GM21576 (cell line): ENCODE results near the gene FOXO1.

Experiments used
- ATAC-seq: cut with Tn5 transposase; IDR thresholded peaks from one replicate; pipeline ENCODE4 v1.9.1; 2021; ENCODE audit warnings: mild to moderate bottlenecking, moderate library complexity; ENCODE audit not compliant: unreplicated experiment

FOXO1 gene

DNA sequence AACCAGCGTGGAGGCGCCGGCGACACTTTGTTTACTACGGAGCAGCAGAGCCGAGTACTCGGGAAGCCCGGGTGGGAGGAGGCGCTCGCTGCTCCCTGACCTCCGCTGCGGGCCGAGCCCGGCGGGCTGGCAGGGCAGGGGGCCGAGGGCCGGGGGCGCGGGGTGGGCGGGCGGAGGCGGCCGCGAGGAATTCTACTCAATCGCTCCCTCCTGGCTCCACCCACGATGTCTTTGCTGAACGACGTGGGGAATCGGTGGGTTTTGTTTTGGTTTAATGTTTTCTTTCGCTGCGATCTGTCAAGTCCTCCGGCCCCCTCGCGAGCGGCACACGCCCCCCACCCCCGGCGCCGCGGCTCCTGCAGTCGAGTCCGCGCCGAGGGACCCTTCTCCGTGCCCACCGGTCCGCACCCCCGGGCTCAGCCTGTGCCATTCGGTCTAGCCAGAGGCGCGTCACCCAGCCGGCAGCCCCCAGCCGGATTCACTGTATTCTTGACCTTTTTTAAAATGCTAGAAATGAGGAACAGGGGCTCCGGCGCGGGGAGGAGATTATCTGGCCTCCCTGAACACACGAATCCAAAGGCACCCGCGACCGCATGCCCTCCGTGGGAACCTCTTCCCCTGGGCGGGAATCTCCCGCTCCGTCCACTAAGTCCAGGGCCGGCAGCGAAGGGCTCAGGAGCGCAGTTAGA lies 636 bp upstream of the FOXO1 start:
- ATAC-seq, result peak; percentile 15

DNA sequence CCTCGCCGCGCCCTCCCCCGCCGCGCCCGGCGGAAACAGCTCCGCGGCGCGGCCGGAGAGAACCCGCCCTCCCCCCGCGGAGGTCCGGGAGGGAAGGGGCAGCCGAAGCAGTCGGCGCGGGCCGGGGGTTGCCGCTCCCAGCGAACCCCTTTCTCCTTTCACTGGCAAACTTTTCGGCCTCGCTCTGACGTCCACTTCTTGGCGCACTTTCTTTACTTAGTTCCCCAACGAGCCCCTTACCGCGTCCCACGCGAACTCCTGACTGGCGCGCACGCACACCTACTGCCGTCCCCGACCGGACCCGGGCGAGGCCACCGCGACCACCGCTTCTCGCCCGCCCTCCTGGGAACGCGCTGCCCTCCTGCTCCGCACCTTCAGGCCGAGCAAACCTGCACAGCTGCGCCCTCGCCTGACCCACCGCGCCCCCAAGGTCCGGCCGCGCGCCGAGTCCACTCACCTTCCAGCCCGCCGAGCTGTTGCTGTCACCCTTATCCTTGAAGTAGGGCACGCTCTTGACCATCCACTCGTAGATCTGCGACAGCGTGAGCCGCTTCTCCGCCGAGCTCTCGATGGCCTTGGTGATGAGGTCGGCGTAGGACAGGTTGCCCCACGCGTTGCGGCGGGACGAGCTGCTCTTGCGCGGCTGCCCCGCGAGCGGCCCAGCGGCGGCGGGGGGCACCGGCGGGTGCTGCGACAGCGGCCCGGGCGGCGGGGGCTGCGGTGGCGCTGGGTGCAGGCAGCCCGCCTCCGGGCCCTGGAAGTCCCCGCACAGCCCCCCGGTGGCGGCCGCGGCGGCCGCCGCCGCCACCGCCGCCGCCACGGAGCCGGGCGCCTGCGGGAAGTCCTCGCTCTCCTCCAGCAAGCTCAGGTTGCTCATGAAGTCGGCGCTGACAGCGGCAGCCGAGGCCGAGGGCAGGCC lies 1.1 kb downstream of the FOXO1 start:
- ATAC-seq, result no peak

DNA sequence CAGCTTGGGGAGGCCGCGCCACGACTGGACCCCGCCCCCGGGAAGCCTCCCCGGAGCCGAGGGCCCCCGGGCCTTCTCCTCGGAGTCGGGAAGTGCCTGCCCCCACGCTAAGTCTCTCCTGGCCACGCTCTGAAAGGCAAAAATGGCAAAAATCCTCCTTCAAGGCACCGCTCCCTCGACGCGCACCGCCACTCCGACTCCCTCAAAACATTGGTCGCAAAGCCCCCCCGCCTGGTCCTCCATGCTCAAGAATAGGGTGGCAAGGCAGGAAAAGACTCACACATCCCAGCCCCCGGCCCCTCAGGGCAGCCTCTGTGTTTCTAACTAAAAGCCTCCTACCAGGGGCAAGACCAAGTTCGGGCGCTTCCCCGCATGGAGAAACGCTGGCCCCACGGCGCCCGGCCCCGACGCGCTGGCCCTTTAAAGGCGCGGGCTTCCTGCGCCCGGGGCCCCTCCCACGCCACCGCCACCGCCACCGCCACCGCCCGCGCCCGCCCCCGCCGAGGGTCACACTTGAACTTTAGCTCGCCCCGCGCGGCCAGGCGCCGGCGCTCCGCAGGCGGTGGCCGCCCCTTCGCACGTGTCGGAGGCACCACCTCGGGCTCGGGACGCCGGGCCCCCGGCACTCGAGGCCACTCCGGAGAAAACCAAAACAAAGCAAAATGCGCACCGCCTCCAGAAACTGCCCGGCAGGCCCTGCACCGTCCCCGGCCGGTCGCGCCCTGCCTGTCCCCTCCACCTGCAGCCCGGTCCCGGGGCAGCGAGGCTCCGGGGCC lies 1.9 kb downstream of the FOXO1 start:
- ATAC-seq, result no peak

DNA sequence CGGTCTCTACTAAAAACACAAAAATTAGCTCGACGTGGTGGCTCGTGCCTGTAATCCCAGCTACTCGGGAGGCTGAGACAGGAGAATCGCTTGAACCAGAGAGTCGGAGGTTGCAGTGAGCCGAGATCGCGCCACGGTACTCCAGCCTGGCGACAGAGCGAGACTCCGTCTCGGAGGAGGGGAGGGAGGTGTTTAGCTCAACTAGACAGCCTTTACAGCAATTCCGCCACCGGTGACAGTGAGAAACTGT lies 2.4 kb downstream of the FOXO1 start:
- peak; percentile 15 for ATAC-seq

DNA sequence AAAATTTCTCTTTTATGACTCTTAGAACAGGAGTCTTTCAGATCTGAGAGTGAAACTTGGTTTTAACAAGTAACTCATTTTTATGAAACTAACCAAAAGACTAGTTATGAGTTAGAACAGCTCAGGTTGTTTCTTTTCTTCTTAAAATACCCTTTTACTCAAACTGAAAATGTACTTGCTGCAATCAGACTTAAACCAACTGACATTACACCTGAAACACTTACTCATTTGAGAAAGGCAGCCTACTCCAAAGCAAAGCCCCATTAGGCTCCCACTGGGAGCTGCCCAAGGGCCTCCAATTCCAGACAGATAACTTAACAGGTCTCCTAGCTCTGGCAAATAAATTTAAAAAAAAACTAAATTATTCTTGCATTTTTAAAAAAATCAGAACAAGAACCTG lies 3.6 kb downstream of the FOXO1 start:
- peak; percentile 33 for ATAC-seq

DNA sequence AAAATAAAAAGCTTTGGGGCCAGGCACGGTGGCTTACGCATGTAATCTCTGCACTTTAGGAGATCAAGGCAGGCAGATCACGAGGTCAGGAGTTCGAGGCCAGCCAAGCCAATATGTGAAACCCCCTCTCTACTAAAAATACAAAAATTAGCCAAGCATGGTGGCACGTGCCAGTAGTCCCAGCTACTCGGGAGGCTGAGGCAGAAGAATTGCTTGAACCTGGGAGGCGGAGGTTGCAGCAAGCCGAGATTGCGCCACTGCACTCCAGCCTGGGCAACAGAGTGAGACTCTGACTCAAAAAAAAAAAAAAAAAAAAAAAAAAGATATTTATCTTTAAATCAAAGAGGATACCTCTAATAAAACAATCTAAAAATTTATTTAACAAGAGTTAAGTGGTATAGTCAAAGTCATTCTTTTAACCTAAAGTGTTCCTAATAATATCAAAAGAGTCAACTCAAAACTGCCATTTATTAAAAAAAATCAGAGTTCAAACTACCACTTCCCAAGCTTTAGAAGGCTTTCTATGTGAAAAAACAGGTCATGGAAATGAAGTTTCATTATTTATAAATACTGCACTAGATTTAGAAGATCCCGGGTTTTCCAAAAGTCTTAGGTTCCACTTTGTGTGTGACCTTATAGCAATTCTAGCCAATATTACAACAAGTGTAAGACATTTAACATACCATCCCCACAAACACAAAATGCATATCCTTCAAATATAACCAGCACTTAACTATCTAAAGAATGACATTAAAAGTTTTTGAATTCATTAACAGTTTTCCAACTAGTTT lies 4.4 kb downstream of the FOXO1 start:
- ATAC-seq, result no peak

DNA sequence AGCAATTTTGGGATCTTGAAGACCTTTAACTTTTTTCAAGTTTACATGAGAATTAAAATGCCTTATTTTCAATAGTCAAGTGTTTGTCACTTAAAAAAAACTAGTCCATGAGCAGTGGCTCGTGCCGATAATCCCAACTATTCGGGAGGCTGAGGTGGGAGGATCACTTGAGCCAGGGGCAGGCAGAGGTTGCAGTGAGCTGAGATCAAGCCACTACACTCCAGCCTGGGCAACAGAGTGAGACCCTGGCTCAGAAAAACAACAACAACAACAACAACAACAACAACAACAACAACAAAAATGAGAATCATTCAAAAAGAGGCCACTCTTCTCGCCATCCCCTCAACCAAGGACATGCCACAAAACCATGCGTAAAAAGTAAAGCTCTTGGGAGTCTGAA lies 5.7 kb downstream of the FOXO1 start:
- ATAC-seq, result no peak

DNA sequence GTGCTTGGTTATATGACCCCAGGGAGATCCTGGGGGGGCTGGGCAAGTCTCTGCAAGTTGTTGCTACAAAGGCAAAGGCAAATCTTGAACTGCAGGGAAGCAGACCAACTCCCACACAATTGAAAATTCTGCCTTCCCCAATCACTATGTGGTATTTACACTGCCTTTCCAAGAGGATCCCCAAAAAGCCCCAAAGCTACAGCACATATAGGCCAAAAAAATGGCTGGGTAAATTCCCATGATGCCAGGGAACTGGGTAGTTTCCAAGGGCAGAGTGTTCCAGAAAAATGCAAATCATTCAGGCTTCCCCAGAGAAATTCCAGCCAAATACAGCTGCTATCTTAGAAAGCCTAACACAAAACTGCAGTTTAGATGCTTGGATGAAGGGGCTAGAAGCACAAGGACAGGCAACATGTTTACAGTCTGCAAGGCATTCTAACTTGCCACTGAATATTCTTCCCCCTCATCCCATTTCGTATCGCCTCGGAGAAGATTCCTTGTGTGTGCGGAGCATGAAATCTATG lies 6.2 kb downstream of the FOXO1 start:
- no peak for ATAC-seq

DNA sequence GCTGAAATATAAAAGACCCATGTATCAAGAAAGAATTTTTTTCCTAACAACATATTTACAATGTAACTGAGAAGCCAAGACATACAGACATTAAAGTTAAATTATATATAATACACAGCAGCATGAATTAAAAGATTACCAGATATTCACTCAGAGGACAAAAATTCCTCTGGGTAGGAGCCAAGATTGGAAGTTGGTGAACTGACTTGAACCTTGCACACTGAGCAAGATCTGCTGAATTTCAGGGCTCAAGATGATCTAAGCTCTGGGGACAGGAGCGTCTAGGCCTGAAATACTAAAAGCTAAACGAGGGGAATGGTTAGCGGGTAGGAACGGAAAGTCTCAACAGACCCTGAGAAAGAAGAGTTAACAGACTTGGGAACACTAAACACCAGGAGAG lies 8.5 kb downstream of the FOXO1 start:
- ATAC-seq, result no peak

DNA sequence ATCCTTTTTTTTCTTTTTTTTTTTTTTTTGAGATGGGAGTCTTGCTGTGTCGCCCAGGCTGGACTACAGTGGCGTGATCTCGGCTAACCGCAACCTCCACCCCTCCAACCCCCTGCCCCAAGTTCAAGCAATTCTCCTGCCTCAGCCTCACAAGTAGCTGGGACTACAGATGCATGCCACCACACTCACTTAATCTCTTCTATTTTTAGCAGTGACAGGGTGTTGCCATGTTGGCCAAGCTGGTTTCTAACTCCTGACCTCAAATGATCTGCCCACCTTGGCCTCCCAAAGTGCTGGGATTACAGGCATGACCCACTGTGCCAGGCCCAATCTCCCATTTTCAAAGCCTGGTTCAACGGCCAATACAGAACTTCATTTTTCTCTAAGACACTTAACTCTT lies 9.1 kb downstream of the FOXO1 start:
- no peak for ATAC-seq

DNA sequence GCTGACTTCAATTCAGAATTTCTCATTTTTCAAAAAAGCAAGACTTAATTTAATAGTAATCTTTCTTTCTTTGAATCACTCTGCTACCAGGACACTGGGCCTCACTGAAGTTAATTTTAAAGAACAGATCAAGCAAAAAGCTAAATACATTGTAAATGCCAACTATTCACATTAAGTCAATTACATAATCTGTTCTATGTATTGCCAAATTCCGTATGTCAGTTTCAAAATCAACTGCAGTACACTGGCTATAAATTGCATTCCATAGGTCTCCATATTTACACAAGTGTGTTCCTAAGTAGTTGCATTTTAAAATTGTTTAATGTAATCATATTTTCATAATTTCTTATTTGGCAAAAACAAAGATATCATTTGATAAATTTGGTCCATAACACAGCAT lies 10.1 kb downstream of the FOXO1 start:
- no peak for ATAC-seq

DNA sequence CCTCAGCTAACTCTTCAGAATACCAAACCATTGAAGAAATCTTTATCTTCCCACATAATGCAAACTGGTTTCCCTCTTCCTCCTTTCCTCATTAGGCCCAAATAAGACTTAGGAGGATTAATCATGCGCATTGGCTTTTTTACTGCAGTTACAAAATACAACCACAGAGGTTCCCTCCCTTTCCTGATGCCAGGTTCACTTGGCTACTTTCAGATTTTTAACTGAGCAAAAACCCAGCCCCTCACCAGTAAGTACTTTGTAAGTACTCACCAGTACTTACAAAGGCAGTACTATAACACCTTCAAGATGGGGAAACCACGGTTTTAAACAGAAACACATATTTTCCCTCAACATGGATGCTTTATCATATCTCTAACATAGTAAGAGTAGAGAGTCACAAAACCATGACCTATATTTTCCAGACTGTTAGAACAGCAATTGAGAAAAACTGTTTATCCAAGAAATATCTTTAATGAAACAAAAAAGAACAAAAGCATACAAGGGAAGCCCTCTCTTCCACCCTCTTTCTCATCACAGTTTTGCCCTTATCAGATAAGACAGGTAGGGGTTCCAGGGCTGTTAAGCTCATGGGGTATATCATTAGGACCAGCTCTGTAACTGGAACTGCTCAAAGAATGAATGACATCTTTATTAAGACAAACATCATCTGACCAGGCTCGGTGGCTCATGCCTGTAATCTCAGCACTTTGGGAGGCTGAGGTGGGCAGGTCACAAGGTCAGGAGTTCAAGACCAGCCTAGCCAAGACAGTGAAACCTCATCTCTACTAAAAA lies 12.7 kb downstream of the FOXO1 start:
- no peak for ATAC-seq

DNA sequence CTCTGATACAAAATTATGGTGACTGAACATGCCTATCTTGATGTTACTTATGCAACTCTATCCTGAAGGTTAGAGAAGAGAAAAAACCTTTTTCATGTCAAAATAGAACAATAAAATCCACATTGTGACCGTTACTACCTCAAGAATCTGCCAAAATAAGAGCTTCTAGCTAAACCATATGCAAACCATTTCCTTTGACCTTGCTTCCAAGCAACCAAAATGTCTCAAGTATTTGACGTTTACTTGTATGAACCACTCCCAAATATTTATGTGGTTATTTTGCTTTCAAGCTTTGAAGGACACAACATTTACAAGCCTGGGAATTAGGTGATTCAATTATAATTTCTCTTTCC lies 13.9 kb downstream of the FOXO1 start:
- ATAC-seq, result peak; percentile 51

DNA sequence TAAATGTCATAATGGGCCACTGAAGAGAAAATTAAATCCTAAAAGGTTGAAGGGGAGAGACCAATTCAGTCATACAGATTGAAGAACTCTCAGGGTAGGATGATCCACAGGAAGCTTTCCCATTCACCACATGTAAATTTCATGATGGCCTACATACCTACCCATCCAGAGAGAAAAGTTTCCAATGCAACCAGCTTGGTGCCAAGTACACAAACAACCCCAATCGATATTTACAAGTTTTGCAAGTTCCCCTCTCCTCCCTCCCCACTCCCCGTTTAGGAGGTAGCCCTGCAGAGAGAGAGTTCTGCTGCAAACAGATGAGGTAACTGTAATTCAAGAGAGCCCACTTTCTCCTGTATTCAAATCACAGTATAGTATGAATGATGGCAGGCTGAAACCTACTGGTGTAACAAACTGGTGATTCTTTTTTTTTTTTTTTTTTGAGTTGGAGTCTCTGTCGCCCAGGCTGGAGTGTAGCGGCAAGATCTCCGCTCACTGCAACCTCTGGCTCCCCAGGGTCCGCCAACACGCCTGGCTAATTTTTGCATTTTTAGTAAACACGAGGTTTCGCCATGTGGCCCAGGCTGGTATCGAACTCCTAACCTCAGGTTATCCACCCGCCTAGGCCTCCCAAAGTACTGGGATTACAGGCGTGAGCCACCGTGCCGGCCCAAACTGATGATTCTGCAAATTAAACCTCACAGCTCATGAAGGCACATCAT lies 14.4 kb downstream of the FOXO1 start:
- ATAC-seq, result peak; percentile 21

DNA sequence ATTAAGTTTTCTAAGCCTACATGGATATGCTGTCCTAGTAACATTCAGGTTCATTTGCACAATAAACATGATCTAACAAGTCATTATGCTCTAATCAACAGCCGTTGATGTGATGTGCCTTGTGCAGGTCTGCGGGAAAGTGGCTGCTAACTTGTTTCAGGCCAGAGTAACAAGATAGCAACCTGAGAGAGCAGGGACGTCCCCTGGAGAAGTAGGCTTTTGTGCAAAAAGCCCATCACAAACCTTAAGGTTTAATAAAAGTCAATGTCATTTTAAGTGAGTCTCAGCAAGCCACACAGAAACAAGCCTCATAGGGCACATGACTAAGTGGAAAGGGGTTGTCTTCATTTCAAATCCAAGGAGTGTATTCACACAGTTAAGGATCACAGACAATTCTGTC lies 17.6 kb downstream of the FOXO1 start:
- ATAC-seq, result no peak

DNA sequence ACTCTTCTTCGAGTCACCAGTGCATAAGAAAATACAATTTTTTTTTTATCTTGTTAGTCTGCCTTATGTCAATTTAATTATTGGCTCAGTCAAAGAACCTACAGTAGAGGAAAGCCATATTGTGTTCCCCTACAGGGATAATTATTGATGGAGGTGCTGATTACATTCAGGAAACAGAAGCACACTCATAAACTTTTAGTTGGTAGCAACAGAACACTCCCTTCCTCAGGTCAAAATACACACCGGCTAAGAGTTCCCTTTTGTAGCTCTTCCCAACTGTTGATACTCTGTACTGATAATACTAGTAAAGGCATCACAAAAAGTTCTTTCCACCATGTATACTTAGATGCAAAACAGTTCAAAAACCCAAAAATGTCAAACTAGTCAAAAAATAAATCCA lies 18.4 kb downstream of the FOXO1 start:
- no peak for ATAC-seq

DNA sequence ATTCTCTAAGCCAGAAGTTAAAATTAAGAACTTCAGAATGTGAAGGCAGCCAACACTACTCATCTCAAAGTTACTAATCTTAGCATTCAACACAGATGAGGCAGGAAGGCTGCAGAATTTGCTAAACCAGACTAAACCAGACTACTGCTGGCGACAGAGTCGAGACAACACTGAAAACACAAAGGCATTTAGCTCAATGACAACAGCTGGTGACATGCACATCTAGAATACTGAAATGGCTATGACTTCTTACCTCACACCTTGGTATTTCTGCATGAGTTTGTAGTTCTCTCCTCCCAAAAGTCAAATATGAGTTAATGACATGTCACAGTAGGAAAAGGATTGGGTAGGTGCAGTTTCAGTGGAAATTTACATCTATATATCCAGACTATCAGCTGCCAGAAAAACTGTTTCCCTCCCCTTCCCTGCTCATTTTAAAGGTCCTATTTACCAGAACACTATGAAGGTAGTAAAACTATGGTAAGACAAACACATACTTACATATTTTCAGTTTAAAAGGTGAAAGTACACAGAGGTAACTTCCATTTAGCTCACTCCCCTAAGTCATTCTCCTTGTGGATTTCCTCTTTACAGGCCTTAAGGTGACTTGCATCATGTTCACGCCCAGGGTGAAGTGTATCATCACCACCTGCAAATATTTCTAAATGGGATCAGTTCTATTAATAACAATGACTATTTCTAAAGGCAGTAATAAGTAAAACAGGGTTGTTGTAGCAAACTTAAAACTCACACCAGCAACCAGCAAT lies 21.4 kb downstream of the FOXO1 start:
- no peak for ATAC-seq

DNA sequence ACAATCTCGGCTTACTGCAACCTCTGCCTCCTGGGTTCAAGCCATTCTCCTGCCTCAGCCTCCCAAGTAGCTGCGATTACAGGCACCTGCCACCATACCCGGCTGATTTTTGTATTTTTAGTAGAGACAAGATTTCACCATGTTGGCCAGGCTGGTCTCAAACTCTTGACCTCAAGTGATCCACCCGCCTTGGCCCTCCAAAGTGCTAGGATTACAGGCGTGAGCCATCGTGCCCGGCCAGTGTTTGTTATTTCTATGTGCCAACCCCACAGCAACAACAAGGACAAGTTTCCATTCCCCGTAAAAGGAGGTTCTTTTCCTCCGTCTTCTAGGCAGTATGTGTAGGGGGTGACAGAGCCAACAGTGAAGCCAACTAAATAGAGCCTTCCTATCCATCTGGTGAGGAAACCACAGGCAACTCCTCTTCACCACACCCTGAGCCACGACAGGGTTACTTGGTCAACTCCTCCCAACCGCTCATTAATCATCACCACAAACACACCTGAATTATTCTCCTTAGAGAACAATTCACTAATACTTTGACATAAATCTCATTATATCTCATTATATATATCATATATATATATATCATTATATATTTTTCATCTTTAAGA lies 25.5 kb downstream of the FOXO1 start:
- ATAC-seq, result no peak
